Neural crest cell (in vitro differentiated cells): ENCODE data around the gene MCAM. TPM values are rescaled to one million over a fixed set of nuclear protein-coding genes. Genes with fewer than 3 reads are reported as not detected.
A peak's percentile ranks its signal among the peaks of the same experiment; 100 is the strongest.

ENCODE experiments used
- DNase-seq: peaks from one replicate; pipeline ENCODE4 v3.0.0; 2021; ENCODE audit warnings: low read depth, mixed read lengths, low spot score
- H3K27ac Mint-ChIP-seq: one replicate; pipeline ENCODE4 v1.8.0; 2021; ENCODE audit warnings: mild to moderate bottlenecking, mixed read lengths; ENCODE audit not compliant: unreplicated experiment
- H3K27me3 Mint-ChIP-seq: 2 replicates; pipeline ENCODE4 v1.8.0; 2021; ENCODE audit warnings: low read depth, mild to moderate bottlenecking, mixed read lengths
- H3K36me3 Mint-ChIP-seq: 2 replicates; pipeline ENCODE4 v1.8.0; 2021; ENCODE audit warnings: low read depth, mild to moderate bottlenecking, mixed read lengths
- H3K4me1 Mint-ChIP-seq: 2 replicates; pipeline ENCODE4 v1.8.0; 2021; ENCODE audit warnings: mixed read lengths
- H3K4me3 Mint-ChIP-seq: one replicate; pipeline ENCODE4 v1.8.0; 2021; ENCODE audit warnings: mild to moderate bottlenecking, mixed read lengths
- H3K9me3 Mint-ChIP-seq: 2 replicates; pipeline ENCODE4 v1.8.0; 2021; ENCODE audit warnings: mixed read lengths
- CTCF ChIP-seq: fragments of 200-600 bp; sonication (generic); conservative IDR thresholded peaks from 2 replicates; pipeline ENCODE4 v1.5.0; 2021; ENCODE audit warnings: antibody characterized with exemption, mild to moderate bottlenecking
- total RNA-seq: library from RNA; stranded (reverse); gene quantifications from 2 replicates; pipeline ENCODE4 v1.2.1, GENCODE V29; 2021

MCAM gene
- total RNA-seq, 1 donor from 2014 or later = 66.7 TPM

- H3K9me3 Mint-ChIP-seq = no peaks in the 10 kb centered on the region
- no peak for TF ChIP-seq CTCF
- peaks cover 17% of the 10 kb centered on the region for H3K27me3 Mint-ChIP-seq
- peak overlapping the region; percentile 79 for H3K4me3 Mint-ChIP-seq
- peak; percentile 73 for DNase-seq
- peak overlapping the region; percentile 97 for H3K27ac Mint-ChIP-seq
- H3K36me3 Mint-ChIP-seq = no peaks in the 10 kb centered on the region
- peaks cover 49% of the 10 kb centered on the region for H3K4me1 Mint-ChIP-seq
Measured at GRCh38 chr11:119320240-119320775, 3.4 kb upstream of the MCAM start.

GRCh38 chr11:119319700-119320239 lies 2.8 kb upstream of the MCAM start:
- DNase-seq = no peak
- Mint-ChIP-seq H3K27me3 (peaks cover 20% of the 10 kb centered on the region), H3K4me3 (peak overlapping the region; percentile 79), H3K36me3 (no peaks in the 10 kb centered on the region), H3K27ac (peak overlapping the region; percentile 97), H3K4me1 (peaks cover 49% of the 10 kb centered on the region), H3K9me3 (no peaks in the 10 kb centered on the region)
- no peak for TF ChIP-seq CTCF

- TF ChIP-seq CTCF = no peak
- no peak for DNase-seq
- Mint-ChIP-seq H3K36me3 (no peaks in the 10 kb centered on the region), H3K4me3 (peak overlapping the region; percentile 79), H3K27ac (peak overlapping the region; percentile 97), H3K9me3 (no peaks in the 10 kb centered on the region), H3K27me3 (peaks cover 26% of the 10 kb centered on the region), H3K4me1 (peaks cover 49% of the 10 kb centered on the region)
Measured at GRCh38 chr11:119319136-119319699, 2.3 kb upstream of the MCAM start.

- no peaks in the 10 kb centered on the region for H3K9me3 Mint-ChIP-seq
- H3K36me3 Mint-ChIP-seq = no peaks in the 10 kb centered on the region
- no peak for DNase-seq
- H3K4me1 Mint-ChIP-seq = peaks cover 42% of the 10 kb centered on the region
- TF ChIP-seq CTCF = no peak
- H3K27me3 Mint-ChIP-seq = peaks cover 28% of the 10 kb centered on the region
- H3K27ac Mint-ChIP-seq = peak overlapping the region; percentile 65
- peak overlapping the region; percentile 79 for H3K4me3 Mint-ChIP-seq
Measured at GRCh38 chr11:119318240-119319135, 1.6 kb upstream of the MCAM start.

- Mint-ChIP-seq H3K9me3 (no peaks in the 10 kb centered on the region), H3K4me1 (peaks cover 39% of the 10 kb centered on the region), H3K36me3 (no peaks in the 10 kb centered on the region), H3K27me3 (peaks cover 28% of the 10 kb centered on the region), H3K4me3 (peak overlapping the region; percentile 79), H3K27ac (peak overlapping the region; percentile 27)
- DNase-seq = no peak
- no peak for TF ChIP-seq CTCF
Measured at GRCh38 chr11:119317592-119318239, 786 bp upstream of the MCAM start.
